Activated naive CD4-positive, alpha-beta T cell treated with anti-CD3 and anti-CD28 coated beads, Interleukin-2, amount 50 U/mL, for 72 hours (primary cell): ENCODE measurements around the gene SUPT6H. TPM values are rescaled to one million over a fixed set of nuclear protein-coding genes. Genes with fewer than 3 reads are reported as not detected.

ENCODE experiments used
- ATAC-seq, 2 donors: fragments of 150-1000 bp; cut with Tn5 transposase; 2 replicates each; pipeline ENCODE4 v1.10.0; 2021; ENCODE audit warnings: mild to moderate bottlenecking in 2 of 2, moderate library complexity in 2 of 2
- DNase-seq, 2 donors: peaks; one replicate each; pipeline ENCODE4 v3.0.0; 2021 to 2022; ENCODE audit warnings: low spot score in 2 of 2
- H3K27ac Mint-ChIP-seq, 2 donors: one replicate each; pipeline ENCODE4 v1.8.0; 2022; ENCODE audit warnings: mild to moderate bottlenecking in 2 of 2, mixed read lengths in 2 of 2
- H3K36me3 Mint-ChIP-seq, 2 donors: one replicate each; pipeline ENCODE4 v1.8.0; 2022; ENCODE audit warnings: mixed read lengths in 2 of 2
- H3K9me3 Mint-ChIP-seq, 2 donors: one replicate each; pipeline ENCODE4 v1.8.0; 2022; ENCODE audit warnings: mixed read lengths in 2 of 2
- total RNA-seq, 2 donors: library from RNA; stranded (reverse); gene quantifications; one replicate each; pipeline ENCODE4 v1.2.3, GENCODE V29; 2022

SUPT6H gene
- total RNA-seq, 2 donors from 2014 or later = 70.0 to 91.8 TPM

- Mint-ChIP-seq H3K9me3 (no peaks in the 10 kb centered on the region), H3K36me3 (peaks cover 16 to 20% of the 10 kb centered on the region in 2 donors), H3K27ac (no peak overlapping the region)
- peak in 1 of 2 donors; percentile 11 for DNase-seq
- ATAC-seq = peak in 1 of 2 donors; percentile 39
Observed at GRCh38 chr17:28675980-28676379, 14.0 kb downstream of the SUPT6H start.

GRCh38 chr17:28682655-28683054 lies 20.6 kb downstream of the SUPT6H start:
- Mint-ChIP-seq H3K9me3 (no peaks in the 10 kb centered on the region), H3K27ac (no peak overlapping the region), H3K36me3 (peaks cover 18 to 35% of the 10 kb centered on the region in 2 donors)
- DNase-seq = no peak
- no peak for ATAC-seq

DNA sequence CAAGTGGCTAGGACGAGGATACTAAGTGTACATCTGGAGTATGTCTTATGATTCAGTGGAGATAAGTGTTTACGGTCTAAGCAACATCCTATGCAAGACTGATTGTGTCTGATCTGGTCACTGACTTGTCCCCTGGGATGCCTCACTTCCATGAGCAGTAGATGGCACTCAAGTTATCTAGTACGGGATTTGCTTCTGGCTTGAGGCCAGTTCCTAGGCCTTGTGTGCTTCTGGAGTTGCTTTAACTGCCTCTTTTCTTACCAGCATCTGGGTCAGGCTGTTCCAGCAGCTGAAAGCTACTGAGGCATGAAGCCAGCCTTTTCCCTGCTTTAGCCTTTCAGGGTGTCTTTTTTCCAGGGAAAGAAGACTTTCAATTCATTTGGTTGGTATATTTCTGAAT lies 23.0 kb downstream of the SUPT6H start:
- ATAC-seq = no peak
- Mint-ChIP-seq H3K36me3 (peaks cover 38 to 43% of the 10 kb centered on the region in 2 donors), H3K9me3 (no peaks in the 10 kb centered on the region)

GRCh38 chr17:28685366-28685765 lies 23.4 kb downstream of the SUPT6H start:
- Mint-ChIP-seq H3K36me3 (peaks cover 42 to 43% of the 10 kb centered on the region in 2 donors), H3K9me3 (no peaks in the 10 kb centered on the region), H3K27ac (peak overlapping the region in 1 of 2 donors; percentile 22)
- ATAC-seq (no peak), DNase-seq (no peak)

More for the DNA sequence above, 23.0 kb downstream of the SUPT6H start:
- DNase-seq = no peak
- H3K27ac Mint-ChIP-seq = peak overlapping the region in 1 of 2 donors; percentile 13

GRCh38 chr17:28686296-28686695 lies 24.3 kb downstream of the SUPT6H start:
- no peaks in the 10 kb centered on the region for H3K9me3 Mint-ChIP-seq
- DNase-seq (no peak), ATAC-seq (no peak)
- H3K27ac Mint-ChIP-seq = peak overlapping the region in 1 of 2 donors; percentile 56
- H3K36me3 Mint-ChIP-seq = peaks cover 43 to 50% of the 10 kb centered on the region in 2 donors

- DNase-seq (no peak), ATAC-seq (no peak)
- peak overlapping the region in 1 of 2 donors; percentile 67 for H3K27ac Mint-ChIP-seq
- no peaks in the 10 kb centered on the region for H3K9me3 Mint-ChIP-seq
- H3K36me3 Mint-ChIP-seq = peaks cover 30 to 44% of the 10 kb centered on the region in 2 donors
Observed at GRCh38 chr17:28688481-28688880, 26.5 kb downstream of the SUPT6H start.

- Mint-ChIP-seq H3K36me3 (peaks cover 30 to 48% of the 10 kb centered on the region in 2 donors), H3K9me3 (no peaks in the 10 kb centered on the region), H3K27ac (no peak overlapping the region)
- ATAC-seq = no peak
- DNase-seq = no peak
Observed at GRCh38 chr17:28689011-28689410, 27.0 kb downstream of the SUPT6H start.

DNA sequence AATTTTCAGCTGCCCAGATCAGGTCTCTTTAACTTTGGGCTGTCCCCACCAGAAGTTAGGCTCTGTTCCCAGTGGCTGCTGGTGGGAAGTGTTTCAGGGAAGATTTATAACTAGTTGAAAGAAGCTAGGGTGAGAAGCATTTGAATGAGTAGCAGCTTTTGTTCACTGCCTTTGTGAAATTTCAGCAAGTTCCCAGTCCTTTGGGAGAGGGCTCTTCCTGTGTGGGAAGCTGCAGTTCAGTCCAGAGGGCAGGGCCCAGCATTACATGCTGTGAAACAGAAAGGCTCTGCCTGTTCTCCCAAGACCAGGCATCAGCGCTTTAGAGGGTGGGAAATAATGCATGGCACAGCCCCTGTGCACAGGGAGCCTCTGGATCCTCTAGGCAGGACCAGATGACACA lies 31.9 kb downstream of the SUPT6H start:
- H3K9me3 Mint-ChIP-seq = no peaks in the 10 kb centered on the region
- H3K27ac Mint-ChIP-seq = peak overlapping the region; percentile 20 to 37
- ATAC-seq (no peak), DNase-seq (no peak)
- peaks cover 5 to 34% of the 10 kb centered on the region in 2 donors for H3K36me3 Mint-ChIP-seq

- H3K36me3 Mint-ChIP-seq = peaks cover 9 to 13% of the 10 kb centered on the region in 2 donors
- H3K9me3 Mint-ChIP-seq = no peaks in the 10 kb centered on the region
- H3K27ac Mint-ChIP-seq = peak overlapping the region; percentile 63 to 67
Observed at GRCh38 chr17:28698253-28698941, 36.4 kb downstream of the SUPT6H start.

GRCh38 chr17:28700278-28700677 lies 38.3 kb downstream of the SUPT6H start:
- peaks cover 0 to 9% of the 10 kb centered on the region in 2 donors for H3K36me3 Mint-ChIP-seq
- ATAC-seq = no peak

More at GRCh38 chr17:28698253-28698941, 36.4 kb downstream of the SUPT6H start:
- peak in 1 of 2 donors; percentile 17 for ATAC-seq
- no peak for DNase-seq

DNA sequence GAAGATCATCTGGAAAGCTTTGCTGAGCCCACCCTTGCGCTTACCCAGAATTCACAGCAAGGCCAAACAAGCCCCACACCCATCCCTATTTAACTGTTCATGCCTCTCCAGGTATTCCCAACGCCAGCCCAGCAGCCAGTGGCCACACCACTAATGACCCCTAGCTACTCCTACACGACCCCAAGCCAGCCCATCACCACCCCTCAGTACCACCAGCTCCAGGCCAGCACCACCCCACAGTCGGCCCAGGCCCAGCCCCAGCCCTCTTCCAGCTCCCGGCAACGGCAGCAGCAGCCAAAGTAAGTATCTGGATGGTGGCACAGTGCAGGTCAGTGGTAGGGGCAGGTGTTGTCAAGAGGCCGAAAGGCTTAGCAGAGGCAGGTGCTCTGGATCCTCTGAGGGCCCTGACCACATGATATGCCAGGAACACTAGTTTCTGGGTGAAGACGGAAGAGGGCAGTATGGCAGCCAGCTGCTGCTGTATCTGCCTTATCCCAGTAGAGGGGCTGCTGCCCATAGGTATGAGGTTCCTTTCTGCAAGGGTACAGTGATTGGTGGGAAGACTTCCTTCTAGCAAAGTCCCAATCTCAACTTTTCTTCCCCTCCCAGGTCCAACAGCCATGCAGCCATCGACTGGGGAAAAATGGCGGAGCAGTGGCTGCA lies 39.0 kb downstream of the SUPT6H start:
- peak overlapping the region; percentile 13 to 50 for H3K27ac Mint-ChIP-seq
- H3K9me3 Mint-ChIP-seq = no peaks in the 10 kb centered on the region
- DNase-seq (no peak), ATAC-seq (no peak)
- H3K36me3 Mint-ChIP-seq = peaks cover 0 to 4% of the 10 kb centered on the region in 2 donors

More at GRCh38 chr17:28700278-28700677, 38.3 kb downstream of the SUPT6H start:
- Mint-ChIP-seq H3K27ac (peak overlapping the region in 1 of 2 donors; percentile 91), H3K9me3 (no peaks in the 10 kb centered on the region)
- no peak for DNase-seq

DNA sequence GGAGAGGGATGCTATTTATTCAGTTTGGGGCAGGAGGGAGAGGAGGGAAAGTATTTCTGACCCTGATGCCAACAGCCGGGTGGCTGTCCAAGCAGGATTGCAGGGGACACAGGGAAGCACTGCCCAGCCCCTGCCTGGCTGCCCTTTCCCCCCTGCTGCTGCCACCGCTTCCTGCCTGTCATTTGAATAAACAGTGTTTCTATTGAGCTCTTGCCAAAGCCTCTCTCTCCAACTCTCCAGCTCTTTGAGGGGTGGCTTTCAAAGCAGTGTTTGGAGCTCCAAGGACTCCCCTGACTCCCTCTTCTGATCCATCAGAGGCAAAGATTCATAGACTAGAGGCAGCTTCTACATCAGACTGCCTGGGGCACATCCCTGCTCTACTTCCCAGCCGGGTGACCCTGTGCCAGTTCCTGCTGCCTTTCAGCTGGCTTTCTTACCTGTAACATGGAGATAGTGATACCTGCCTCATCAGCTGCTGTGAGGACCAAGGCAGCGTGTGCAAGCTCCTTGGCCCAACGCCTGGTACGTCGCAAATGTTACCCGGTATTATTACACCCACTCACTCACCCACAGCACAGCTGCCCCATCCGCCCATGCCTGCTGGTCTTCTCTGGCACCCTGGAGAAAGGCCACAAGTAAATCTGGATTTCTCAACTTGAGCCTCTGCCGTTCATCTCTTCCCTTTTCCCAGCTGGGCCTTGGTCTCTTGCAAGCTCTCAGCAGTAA lies 40.2 kb downstream of the SUPT6H start:
- Mint-ChIP-seq H3K27ac (peak overlapping the region; percentile 22 to 66), H3K36me3 (peaks cover 1 to 4% of the 10 kb centered on the region in 2 donors), H3K9me3 (no peaks in the 10 kb centered on the region)
- no peak for ATAC-seq
- no peak for DNase-seq

DNA sequence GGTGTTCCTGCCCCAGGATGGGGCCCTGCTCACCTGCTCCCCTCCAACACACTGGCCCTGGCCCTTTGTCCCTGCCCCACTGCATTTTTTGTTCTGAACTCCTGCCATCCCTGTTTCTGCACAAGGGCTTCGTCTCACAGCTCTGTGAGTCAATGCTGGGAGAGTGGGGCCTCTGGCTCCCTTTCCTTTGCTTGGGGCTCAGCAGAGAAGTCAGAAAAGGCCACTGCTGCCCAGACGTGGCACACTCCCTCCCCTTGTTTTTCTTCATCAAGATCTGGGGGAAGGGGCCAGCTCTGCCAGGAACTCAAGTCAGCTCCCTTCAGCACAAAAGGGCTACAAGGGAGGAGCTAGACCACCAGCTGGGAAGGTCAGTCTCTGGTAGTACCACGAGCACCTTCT lies 40.7 kb downstream of the SUPT6H start:
- Mint-ChIP-seq H3K9me3 (no peaks in the 10 kb centered on the region), H3K27ac (peak overlapping the region; percentile 22 to 66), H3K36me3 (peaks cover 4 to 5% of the 10 kb centered on the region in 2 donors)
- ATAC-seq (no peak), DNase-seq (no peak)

DNA sequence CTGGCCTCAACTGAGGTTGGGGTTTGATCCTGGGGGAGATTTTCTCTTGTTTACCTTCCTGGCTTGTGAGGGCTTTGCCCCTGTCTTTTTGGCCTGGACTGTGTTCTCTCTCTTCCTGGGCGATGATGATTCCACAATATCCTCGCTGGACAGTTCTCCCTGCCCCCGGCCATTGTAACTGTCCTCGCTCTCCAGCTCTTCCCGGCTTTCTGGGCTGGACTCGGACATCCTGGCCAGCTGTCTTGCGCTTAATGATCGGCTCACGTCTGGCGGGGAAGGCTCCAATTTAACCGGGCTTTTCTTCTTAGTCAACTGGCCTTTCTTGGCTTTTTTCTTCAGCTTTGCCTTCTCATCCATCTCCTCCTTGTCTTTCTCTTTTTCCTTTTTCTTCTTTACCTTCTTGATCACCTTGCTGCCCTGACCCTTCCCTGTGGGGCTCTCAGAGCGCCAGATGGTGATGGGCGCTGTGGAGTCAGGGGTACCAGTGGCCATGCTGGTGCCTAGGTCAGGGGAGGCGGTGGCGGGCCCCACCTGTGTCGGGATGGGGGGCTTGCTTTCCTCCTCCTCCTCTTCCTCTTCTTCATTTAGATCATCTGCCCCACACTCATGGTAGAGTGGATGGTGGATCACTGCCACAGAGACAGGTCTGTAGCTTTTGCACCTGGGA lies 41.7 kb downstream of the SUPT6H start:
- no peak for ATAC-seq
- peak overlapping the region; percentile 0 to 74 for H3K27ac Mint-ChIP-seq
- H3K9me3 Mint-ChIP-seq = no peaks in the 10 kb centered on the region
- no peak for DNase-seq
- H3K36me3 Mint-ChIP-seq = peaks cover 4 to 5% of the 10 kb centered on the region in 2 donors

- Mint-ChIP-seq H3K36me3 (peaks cover 4 to 5% of the 10 kb centered on the region in 2 donors), H3K9me3 (no peaks in the 10 kb centered on the region), H3K27ac (peak overlapping the region; percentile 0 to 74)
- ATAC-seq (no peak), DNase-seq (no peak)
Observed at GRCh38 chr17:28704219-28704858, 42.3 kb downstream of the SUPT6H start.

DNA sequence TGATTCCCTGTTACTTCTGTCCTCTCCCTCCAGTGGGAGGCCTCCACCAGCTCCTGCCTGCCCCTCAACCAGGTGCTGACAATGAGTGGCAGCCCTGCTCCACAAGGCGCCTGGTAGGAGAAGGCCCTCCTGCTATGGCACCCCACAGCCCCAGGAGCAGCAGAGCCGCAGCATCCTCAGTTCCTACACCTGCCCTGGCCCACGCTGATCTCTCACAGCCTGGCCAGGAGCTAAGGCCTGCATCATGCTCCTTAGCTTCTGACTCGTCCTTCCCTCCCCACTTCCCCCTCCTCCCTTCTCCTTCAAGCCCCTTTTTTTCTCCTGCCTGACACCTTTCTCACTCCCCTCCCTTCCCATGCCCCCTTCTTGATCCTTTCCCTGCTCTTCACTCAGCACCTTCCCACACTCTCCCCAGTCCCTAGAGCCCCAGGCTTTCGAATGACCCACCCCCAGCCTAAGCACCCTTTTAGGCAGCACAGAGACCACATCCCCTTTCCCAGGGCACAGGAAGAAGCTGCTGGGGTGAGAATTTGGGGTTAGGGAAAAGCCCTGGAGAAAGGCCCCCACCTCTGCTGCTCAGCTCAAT lies 43.2 kb downstream of the SUPT6H start:
- Mint-ChIP-seq H3K36me3 (peaks cover under 1 to 5% of the 10 kb centered on the region in 2 donors), H3K9me3 (no peaks in the 10 kb centered on the region), H3K27ac (peak overlapping the region; percentile 74 to 75)
- ATAC-seq = peak in 1 of 2 donors; percentile 25
- DNase-seq = no peak
